Peyer's patch (tissue), 4 donors: ENCODE data around the gene FOXP2.

Source experiments
- POLR2A ChIP-seq, 2 donors: fragments of 450-650 bp; IDR thresholded peaks; one replicate each; pipeline ENCODE4 v1.5.1; 2017; ENCODE audit warnings: antibody characterized with exemption in 2 of 2, mild to moderate bottlenecking in 2 of 2, moderate library complexity in 2 of 2
- TF ChIP-seq, protein P1 (sequence below), 6 experiments: fragments of 450-650 bp in 4 of 6; fragments of 200-600 bp in 2 of 6; sonication (generic) in 1 of 6; IDR thresholded peaks; one replicate each; pipeline ENCODE4 v1.5.1; 2017 to 2019; ENCODE audit warnings: antibody characterized with exemption in 6 of 6, mild to moderate bottlenecking in 3 of 6, moderate library complexity in 1 of 6

DNA sequence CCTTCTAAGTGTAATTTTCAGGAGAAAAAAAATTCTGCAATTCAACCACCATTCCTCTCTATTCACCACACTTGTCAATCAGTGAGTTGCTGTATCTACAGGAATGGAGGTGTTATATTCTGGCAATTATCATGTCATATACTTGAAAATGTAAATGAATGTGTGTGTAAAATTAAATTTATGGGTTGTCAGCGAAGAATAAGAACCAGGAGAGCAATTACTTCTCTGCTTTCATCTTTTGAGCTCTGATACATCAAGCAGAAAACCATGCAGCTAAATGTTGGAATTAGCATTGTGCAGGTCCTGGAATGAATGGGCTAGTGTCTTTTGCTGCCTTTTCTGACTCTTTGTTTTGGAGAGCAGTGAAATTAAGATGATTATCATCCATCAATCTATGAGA lies 207.6 kb downstream of the FOXP2 start:
- TF ChIP-seq, protein P1, sequence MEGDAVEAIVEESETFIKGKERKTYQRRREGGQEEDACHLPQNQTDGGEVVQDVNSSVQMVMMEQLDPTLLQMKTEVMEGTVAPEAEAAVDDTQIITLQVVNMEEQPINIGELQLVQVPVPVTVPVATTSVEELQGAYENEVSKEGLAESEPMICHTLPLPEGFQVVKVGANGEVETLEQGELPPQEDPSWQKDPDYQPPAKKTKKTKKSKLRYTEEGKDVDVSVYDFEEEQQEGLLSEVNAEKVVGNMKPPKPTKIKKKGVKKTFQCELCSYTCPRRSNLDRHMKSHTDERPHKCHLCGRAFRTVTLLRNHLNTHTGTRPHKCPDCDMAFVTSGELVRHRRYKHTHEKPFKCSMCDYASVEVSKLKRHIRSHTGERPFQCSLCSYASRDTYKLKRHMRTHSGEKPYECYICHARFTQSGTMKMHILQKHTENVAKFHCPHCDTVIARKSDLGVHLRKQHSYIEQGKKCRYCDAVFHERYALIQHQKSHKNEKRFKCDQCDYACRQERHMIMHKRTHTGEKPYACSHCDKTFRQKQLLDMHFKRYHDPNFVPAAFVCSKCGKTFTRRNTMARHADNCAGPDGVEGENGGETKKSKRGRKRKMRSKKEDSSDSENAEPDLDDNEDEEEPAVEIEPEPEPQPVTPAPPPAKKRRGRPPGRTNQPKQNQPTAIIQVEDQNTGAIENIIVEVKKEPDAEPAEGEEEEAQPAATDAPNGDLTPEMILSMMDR (IDR thresholded peaks at IDR 0.05): no peak
- no peak for TF ChIP-seq POLR2A (IDR thresholded peaks at IDR 0.05)
